Measurements from ENCODE around the gene GPR37L1.

GPR37L1 gene, protein sequence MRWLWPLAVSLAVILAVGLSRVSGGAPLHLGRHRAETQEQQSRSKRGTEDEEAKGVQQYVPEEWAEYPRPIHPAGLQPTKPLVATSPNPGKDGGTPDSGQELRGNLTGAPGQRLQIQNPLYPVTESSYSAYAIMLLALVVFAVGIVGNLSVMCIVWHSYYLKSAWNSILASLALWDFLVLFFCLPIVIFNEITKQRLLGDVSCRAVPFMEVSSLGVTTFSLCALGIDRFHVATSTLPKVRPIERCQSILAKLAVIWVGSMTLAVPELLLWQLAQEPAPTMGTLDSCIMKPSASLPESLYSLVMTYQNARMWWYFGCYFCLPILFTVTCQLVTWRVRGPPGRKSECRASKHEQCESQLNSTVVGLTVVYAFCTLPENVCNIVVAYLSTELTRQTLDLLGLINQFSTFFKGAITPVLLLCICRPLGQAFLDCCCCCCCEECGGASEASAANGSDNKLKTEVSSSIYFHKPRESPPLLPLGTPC

DNA sequence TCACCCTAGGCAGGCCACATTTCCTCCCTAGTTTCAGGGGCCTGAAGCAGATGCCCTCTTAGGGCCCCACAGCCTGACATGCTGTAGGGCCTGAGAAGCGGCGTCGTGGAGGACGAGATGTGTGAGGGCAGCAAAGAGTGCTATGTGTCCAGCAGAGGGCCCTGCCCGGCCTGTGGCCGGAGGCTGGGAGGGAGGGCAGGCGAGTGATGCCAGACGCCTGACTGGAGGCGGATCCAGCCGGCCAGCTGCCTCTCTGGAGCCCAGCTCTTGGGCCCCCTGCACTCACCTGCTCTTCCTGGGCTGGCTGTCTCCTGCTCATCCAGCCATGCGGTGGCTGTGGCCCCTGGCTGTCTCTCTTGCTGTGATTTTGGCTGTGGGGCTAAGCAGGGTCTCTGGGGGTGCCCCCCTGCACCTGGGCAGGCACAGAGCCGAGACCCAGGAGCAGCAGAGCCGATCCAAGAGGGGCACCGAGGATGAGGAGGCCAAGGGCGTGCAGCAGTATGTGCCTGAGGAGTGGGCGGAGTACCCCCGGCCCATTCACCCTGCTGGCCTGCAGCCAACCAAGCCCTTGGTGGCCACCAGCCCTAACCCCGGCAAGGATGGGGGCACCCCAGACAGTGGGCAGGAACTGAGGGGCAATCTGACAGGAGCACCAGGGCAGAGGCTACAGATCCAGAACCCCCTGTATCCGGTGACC, at the start of gene GPR37L1:
Gene GPR37L1 (plus strand): TSS at position 279 of the 697 bp plus-strand sequence. CDS start 47 bp downstream, at position 326.
- DNase-seq (ENCODE audit: low spot score) = peak; percentile 90

DNA sequence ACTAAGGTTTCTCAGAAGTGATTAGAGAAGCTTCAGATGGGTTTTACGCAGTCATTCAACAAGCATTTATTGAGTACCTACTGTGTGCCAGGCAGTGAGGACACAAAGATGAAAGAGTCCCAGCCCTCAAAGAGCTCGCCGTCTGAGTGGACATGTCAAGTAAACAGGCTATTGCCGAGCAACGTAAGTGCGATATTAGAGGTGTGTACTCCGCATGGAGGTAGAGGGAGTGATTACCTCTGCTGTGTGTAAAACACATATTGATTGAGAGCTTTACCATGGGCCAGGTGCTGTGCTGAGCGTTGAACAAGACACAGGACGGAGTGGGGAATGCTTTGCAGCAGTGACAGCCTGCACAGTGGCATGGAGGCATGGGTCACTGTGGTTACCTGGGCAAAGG, 49.5 kb upstream of the GPR37L1 start:
- DNase-seq (ENCODE audit: low spot score) = no peak

DNA sequence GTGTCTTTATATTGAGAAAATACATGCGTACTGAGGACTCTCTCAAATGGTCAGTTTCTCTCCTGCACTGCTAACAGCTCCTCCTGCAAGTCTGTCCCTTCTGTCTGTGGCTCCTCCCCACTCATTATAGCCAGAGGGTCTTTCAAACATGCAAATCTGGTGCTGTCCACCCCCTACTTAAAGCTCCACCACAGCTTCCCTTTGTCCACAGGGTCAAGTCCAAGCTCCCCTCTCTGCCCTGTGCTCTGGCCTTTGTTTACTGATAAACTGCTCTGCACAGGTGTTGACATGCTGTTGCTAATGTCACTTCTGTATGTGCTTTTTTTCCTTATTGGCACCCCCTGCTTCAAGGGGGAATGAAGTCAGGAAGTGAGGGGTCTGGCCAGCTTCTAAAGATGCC, 47.7 kb upstream of the GPR37L1 start:
- no peak for DNase-seq (ENCODE audit: low spot score)

DNA sequence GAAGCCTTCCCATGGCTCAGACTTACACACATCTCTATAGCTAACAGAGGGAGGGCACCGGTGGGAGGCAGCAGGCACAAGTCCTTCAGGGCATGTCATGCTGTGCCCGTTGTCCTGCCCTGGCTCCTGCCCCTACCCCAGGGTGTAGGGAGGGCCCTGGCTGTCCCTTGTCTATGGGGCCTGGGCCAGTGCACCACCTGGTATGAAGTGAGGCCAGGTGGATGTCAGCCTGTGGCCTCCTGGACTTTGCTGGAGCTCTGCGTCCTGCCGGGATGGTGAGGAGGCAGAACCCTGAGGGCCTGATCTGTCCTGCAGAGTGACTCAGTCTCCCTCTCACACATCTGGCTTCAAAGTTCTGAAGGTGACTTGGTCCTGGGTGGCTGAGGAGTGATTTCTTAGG, 47.3 kb upstream of the GPR37L1 start:
- DNase-seq (ENCODE audit: low spot score) = no peak

DNA sequence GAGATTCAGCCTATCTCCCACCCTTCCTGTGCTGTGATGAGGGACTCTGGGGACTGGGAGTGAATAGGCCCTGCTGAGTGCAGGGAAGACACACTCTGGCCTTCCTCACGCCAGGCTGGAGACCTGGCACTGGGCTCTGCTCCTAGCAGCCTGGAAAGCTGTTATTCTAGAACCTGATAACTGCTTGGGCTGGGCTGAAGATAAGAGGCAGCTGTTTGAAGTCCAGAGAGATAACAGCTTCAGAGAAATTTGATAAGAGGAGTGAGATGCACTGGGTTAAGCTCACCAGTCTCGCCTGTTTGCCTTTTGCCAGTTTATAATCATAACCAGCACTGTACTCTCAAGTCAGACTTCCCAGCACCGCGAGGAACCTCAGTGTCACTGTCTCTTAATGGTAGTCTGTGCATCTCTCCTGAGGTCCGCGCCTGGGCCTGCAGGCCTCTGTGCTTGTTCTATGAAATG, 46.6 kb upstream of the GPR37L1 start:
- no peak for DNase-seq (ENCODE audit: low spot score)

DNA sequence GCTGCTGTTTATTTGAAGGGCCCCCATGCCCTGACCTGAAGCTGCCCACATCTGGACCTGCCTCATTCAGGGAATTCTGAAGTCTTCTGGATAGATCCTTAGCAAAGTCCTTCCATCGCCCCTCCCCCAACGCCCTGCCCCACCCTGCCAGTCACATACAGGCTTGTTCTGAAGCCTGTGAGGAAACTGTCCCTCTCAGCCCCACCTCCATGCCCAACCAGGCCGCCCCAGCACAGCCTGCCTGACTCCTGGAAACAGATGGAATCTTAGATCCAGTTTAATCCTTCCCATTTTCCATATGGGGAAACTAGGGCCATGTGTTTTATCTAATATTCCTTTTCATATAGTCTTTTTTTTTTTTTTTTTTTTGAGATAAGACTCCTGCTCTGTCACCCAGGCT, 44.5 kb upstream of the GPR37L1 start:
- DNase-seq (ENCODE audit: low spot score) = no peak

DNA sequence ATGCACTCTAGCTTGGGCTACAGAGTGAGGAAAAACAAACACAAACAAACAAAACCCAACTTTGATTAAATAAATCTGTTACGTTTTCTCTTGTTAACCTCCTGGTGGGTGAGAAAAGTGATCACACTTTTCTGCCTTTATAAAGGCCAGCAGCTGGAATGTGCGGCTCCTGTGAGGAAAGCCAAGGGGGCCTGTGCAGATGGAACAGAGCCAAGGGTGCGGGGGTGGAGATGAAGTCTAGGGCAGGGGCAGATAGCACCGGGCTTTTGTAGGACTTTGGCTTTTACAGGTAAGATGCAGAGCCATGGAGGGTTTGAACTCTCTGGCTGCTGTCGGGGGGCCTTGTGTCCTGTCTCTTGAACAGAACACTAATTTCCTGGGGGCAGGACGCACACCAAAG, 40.7 kb upstream of the GPR37L1 start:
- DNase-seq (ENCODE audit: low spot score) = no peak

DNA sequence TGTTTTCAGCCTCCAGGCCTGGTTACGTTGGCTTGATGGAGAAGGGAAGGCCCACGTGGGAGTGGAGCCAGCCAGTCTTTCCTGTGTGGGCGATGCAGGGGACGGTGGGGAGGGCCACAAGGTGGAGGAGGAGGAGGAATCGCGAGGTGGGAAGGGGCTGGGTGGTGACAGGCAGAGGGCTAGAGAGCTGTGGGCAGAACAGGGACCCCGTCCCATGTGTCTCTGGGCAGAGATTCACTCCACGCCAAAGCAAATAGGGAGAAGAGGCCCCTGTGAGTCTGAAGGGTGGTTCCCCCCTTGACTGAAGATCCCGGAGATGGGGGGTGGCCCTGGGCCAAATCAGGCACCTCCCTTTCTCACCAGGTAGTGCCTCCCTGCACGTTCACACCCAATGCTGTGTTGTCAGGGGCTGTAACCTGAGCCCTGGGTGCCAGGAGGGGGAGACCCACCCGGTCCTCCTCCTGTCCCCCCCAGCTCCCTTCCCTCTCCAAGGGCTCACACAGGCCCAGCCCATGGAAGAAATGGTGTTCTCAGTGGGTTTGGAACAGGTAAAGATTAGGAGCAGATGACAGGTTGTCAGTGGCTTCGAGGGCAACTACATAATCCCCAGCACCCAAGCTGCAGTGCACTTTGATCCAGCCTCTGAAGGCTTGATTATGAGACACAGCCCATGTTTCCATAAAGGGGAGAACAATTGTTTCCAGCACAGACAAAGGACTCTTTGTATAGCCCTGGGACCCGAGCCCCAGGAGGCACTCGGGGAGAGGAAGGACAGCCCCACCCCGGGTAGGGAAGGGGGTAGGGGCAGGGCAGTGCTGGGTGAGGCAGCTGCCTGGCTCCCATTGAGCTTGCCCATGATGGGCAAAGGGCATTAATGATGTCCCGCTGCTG, 37.7 kb upstream of the GPR37L1 start:
- DNase-seq (ENCODE audit: low spot score) = peak; percentile 96

DNA sequence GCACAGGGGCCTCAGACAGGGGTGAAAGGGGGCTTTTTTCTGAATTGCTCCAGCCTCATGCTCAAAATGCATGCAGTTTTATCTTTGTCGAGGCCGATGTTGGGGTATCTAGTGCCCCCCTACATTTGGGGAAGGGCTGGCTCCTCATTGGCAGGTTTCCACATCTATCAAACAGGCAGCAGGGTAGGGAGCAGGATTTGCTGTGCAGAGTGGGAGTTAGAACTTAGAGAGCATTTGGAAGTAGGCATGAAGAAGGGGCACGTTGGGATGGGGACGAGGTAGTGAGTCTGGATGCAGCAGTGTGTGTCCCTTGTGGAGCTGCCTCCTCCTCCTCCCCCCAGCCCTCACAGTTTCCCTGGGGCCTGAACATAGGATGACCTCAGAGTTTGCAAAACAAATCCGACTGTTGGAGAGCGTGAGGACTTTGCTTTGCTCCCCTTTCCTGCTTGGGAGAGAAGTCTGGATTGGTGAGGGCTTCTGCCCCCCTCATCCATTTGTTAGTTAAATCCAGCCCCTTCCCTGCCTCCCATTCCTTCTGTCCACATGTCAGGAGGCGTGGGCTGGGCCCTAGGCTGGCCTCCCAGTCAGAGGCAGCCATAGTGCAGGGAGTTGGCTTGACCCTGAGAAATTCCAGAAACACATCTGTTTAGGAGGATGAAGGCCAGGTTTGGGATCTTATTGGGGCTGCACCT, 36.9 kb upstream of the GPR37L1 start:
- DNase-seq (ENCODE audit: low spot score) = peak; percentile 90

DNA sequence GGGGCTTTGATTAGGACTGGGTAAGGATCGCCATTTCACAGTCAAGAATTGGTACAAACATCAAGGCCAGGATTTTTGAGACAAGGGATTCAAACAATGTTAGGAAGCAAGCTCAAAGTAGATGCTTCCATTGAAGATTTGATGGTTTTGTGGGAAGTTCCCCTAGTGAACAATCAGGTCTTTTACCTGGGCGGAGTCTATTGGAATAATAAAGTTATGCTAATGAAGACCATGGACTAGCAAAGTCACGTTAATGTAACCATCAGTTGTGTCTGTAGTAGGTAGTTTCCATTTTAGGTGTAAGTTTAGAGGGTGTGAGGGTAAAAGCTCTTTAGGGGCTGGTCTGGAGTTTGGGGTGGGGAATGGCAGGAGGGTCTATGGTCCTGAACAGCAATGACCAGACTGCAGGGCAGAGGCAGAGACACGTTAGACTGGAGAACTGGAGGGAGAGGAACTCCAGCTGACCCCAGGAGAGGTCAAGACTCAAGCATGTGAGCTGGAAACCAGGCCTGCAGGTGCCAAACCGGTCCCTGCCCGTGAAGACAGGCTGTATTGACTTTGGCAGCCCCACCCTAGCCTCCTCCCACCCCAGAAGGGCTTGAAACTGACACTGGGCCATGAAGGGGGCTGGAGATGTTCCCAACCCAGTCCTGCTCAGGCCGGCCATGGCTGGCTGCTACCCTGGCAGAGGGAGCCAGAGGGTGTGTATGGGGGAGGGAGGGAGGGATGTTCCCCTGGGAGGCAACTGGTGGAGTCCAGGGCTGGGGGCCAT, 36.0 kb upstream of the GPR37L1 start:
- DNase-seq (ENCODE audit: low spot score) = no peak

DNA sequence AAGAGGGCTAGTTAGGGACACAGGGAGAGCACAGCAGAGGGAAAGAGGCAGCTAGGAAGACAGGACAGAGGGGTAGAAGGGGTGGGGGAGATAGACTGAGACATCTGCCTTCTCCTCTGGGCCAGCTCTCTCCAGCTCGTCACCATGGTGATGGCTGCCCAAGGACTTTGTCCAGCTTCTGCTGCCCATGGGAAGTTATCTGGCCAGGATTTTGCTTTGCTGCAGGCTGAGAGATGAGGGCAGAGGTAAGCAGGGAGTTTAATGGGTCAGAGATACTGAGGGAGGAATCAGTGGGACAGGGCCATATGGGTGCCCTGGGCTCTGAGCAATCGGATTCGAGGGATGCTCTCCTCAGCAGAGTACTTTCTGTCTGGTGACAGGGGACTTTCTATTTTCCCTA, 34.5 kb upstream of the GPR37L1 start:
- DNase-seq (ENCODE audit: low spot score) = peak; percentile 29

DNA sequence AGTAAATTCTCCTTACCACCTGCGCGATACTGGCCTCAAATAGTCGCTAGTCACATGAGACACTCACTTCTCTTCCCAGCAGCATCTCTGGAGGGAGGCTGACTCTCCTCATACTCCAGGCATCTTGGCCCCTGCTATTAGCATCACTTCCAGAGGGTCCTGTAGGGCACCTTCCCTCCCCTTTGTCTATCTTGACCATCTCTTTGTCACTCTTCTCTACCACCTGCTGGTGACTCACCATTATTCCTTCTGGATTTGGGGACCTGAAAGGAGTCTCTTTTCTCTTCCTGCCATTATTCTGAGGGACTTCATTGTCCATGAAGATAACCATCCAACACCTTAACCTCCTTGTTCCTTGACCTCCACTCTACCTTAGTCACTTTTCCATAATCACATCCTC, 31.7 kb upstream of the GPR37L1 start:
- no peak for DNase-seq (ENCODE audit: low spot score)

DNA sequence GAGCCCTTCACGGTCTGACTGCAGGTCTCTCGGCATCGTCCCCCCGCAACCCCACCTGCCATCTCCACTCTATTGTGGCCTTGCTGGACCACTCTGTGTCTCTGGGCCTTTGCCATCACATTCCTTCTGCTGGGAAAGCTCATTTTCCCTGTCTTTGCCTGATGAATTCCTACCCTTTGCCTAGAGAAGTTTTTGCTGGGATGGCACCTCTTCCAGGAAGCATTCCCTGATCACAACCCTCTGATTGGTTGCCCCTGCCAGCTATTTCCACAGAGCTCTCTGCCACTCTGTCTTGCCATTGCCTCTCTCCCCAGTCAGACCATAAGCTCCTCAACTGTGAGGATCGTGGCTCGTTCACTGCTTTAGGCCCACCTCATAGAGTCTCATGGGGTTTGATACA, 28.9 kb upstream of the GPR37L1 start:
- DNase-seq (ENCODE audit: low spot score) = no peak

DNA sequence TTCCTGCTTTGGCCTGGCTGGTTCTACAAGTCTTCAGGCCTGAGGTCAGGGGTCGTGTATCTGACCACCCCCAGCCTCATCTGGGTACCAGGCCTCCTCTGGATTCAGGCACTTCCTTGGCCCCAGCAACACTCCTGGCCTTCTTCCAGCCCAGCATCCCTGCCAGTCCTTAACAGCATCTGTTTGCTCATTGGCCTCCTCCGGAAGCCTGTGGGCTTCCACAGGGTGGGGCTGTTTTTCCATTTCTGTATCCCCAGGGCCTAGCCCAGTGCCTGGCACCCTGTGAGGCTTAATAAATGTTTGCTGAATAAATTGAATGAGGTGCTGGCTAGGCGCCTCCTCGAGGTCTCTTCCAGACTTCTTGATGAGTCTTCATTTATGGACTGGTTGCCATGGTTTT, 21.5 kb upstream of the GPR37L1 start:
- DNase-seq (ENCODE audit: low spot score) = no peak

DNA sequence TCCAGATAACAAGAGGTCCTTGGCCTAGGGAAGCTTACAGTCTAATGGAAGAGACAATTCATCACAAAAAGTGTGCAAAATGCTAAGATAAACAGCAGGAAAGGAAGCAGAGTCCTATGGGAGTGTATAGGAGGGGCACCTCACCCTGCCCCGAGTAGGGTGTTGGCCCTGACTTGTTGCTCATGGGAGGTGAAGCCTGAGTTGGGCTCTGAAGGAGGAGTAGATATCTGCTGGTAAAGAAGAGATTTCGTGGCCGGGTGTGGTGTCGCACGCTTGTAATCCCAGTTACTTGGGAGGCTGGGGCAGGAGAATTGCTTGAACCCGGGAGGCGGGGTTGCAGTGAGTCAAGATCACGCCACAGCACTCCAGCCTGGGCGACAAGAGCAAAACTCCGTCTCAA, 18.6 kb upstream of the GPR37L1 start:
- DNase-seq (ENCODE audit: low spot score) = no peak

DNA sequence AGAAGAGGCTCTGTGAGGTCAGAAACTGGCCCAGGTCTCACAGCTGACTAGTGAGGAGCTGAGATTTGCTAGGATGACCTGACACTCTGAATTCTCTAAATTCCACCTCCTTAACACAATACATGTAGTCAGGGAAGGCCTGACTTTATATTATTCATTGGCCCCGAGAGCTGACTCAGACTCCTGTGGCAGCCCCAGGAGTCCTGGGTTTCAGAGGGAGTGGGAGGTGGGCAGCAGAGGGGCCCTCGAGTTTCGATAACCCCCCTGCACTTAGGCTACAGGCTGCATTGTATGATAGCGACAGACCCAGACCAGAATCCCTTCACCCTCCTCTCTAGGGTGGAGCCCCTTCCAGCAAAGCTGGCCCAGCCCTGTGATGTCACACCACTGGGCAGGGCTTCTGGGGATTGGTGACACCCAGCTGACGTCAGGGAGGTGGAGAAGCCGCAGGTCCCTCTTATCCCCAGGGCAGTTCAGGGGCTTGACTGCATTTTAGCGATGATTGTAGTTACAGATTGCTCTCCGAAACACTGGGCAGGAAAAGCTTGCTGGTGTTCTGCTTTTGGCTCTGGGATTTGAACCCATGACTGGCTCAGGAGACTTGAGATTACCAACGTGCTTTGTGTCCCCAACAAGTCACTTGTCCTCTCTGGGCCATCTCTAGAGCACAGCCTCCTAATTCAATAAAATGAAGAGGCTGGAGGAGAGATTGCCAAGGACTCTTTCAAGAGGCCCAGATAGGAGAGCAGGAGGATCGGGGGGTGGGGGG, 17.0 kb upstream of the GPR37L1 start:
- DNase-seq (ENCODE audit: low spot score) = no peak

DNA sequence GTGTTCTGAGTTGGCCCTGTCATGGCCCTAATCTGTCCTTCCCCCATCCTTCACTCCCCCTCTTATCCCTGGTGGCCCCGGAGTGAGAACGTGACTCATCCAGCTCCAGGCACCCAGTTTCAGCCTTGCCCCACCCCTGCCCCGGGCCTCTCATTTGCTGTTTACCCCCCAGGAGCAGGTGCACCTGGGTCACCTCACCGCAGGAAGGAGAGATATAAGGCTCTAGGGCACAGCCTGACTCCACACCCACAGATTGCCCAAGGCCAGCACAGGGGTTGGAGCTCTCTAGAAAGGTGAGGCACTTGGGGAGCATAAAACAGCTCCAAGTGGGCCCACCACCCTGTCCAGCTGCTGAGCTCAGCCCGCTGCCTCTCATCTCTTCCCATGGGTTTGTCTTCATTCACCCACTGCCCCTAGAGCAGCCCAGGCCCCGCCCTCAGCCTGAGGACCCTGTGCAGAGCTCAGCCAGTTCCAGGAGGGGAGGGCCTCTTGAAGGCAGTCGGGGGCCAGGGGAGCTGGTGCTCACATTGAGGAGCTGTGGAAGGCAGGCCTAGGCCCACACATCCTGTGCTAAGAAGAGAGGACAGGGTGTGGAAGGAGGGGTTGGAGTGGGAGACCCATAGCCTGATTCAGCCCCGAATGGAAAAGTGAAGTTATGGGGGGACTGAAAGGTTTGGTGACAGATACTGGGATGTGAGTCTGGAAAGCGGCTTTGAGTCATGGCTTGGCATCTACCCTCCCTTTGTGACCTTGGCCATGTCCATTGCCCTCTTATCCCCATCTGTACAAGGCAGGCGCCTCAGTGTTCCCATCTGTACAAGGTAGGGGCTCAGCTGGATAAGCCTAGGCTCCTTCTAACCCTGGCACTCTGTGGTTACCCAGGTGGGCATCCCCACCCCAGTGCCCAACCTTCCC, 16.1 kb upstream of the GPR37L1 start:
- no peak for DNase-seq (ENCODE audit: low spot score)

DNA sequence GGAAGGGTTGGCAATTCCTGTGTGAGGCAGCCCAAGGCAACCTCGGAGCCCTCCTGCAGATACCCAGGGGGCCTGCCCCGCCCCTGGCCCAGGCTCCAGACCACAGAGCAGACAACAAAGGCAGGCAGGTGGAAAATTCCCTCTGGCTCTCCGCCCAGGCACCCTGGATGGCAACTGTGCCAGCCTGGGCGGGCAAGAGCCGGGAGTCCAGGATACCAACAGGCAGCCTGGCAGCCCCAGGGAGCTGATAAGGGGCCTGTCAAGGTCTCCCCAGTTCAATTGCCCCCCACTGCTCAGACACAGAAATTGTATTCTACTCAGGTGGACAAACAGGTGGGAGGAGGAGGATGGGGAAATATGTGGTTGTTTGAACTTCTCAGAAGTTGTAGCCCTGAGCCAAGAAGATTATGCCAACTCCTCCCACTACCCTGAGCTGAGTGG, 15.4 kb upstream of the GPR37L1 start:
- no peak for DNase-seq (ENCODE audit: low spot score)
